Tibial nerve (tissue), 3 donors: Measurements from ENCODE around the gene AAMP.

ENCODE experiments used
- CTCF ChIP-seq, 5 experiments: fragments of 200-600 bp in 3 of 5; fragments of 450-650 bp in 2 of 5; sonication (generic) in 3 of 5; IDR thresholded peaks; one replicate each; pipeline ENCODE4 v1.5.1; 2016 to 2019; ENCODE audit warnings: antibody characterized with exemption in 5 of 5, mild to moderate bottlenecking in 3 of 5, moderate library complexity in 2 of 5
- POLR2A ChIP-seq, 2 donors: fragments of 450-650 bp; IDR thresholded peaks; one replicate each; pipeline ENCODE4 v1.6.1; 2017; ENCODE audit warnings: antibody characterized with exemption in 2 of 2, mild to moderate bottlenecking in 2 of 2, moderate library complexity in 2 of 2

GRCh38 chr2:218216674-218217359, 53.1 kb downstream of the AAMP start, which contains the start of gene ARPC2:
- TF ChIP-seq POLR2A (IDR thresholded peaks at IDR 0.05) (peak; percentile 81 to 92), CTCF (IDR thresholded peaks at IDR 0.05) (peak in 3 of 5 experiments; percentile 10 to 87 (median 83))
